Astrocyte (in vitro differentiated cells and primary cell): ENCODE results near the gene GAB2. TPM values are rescaled to one million over a fixed set of nuclear protein-coding genes. Genes with fewer than 3 reads are reported as not detected.

Source experiments
- DNase-seq: peaks from one replicate; pipeline ENCODE4 v3.0.0-alpha.2; 2010; ENCODE audit warnings: low read depth
- FAIRE-seq: peaks from 2 replicates; lab custom pipeline; 2011; peaks lifted over from hg19 to GRCh38; lab: Jason Lieb, UNC
- H2AFZ ChIP-seq: 2 replicates; pipeline ENCODE4 v1.6.0; 2012; ENCODE audit warnings: low read depth, low read length, inconsistent platforms
- H3K27ac ChIP-seq: 2 replicates; pipeline ENCODE4 v1.5.1; 2011; ENCODE audit warnings: low read depth, low read length, inconsistent platforms
- H3K27me3 ChIP-seq: 2 replicates; pipeline ENCODE4 v1.6.0; 2011; ENCODE audit warnings: low read length, inconsistent platforms; ENCODE audit not compliant: insufficient read depth
- H3K36me3 ChIP-seq: 2 replicates; pipeline ENCODE4 v1.5.1; 2011; ENCODE audit warnings: low read length, inconsistent platforms; ENCODE audit not compliant: insufficient read depth
- H3K4me1 ChIP-seq: 2 replicates; pipeline ENCODE4 v1.5.1; 2011; ENCODE audit warnings: low read length, inconsistent platforms; ENCODE audit not compliant: insufficient read depth
- H3K4me2 ChIP-seq: 2 replicates; pipeline ENCODE4 v1.6.0; 2012; ENCODE audit warnings: low read length, inconsistent platforms
- H3K4me3 ChIP-seq: 2 replicates; pipeline ENCODE4 v1.5.1; 2011; ENCODE audit warnings: low read depth, mild to moderate bottlenecking, low read length, inconsistent platforms; ENCODE audit not compliant: insufficient read depth
- H3K79me2 ChIP-seq: 2 replicates; pipeline ENCODE4 v1.6.0; 2012; ENCODE audit warnings: mild to moderate bottlenecking, low read length, inconsistent platforms; ENCODE audit not compliant: insufficient read depth
- H3K9ac ChIP-seq: 2 replicates; pipeline ENCODE4 v1.6.0; 2012; ENCODE audit warnings: mild to moderate bottlenecking, low read length, inconsistent platforms
- H3K9me3 ChIP-seq: 2 replicates; pipeline ENCODE4 v1.5.1; 2012; ENCODE audit warnings: low read depth, mild to moderate bottlenecking, low read length, inconsistent platforms; ENCODE audit not compliant: insufficient read depth
- H4K20me1 ChIP-seq: 2 replicates; pipeline ENCODE4 v1.6.0; 2012; ENCODE audit warnings: low read length, inconsistent platforms; ENCODE audit not compliant: insufficient read depth
- H3K27ac Mint-ChIP-seq: one replicate; pipeline ENCODE4 v1.8.0; 2021; ENCODE audit warnings: mild to moderate bottlenecking, mixed read lengths; ENCODE audit not compliant: unreplicated experiment
- H3K27me3 Mint-ChIP-seq: one replicate; pipeline ENCODE4 v1.8.0; 2021; ENCODE audit warnings: low read depth, mixed read lengths; ENCODE audit not compliant: unreplicated experiment
- H3K36me3 Mint-ChIP-seq: one replicate; pipeline ENCODE4 v1.8.0; 2021; ENCODE audit warnings: low read depth, mixed read lengths; ENCODE audit not compliant: unreplicated experiment
- H3K4me1 Mint-ChIP-seq: one replicate; pipeline ENCODE4 v1.8.0; 2021; ENCODE audit warnings: low read depth, mixed read lengths; ENCODE audit not compliant: unreplicated experiment
- H3K4me3 Mint-ChIP-seq: one replicate; pipeline ENCODE4 v1.8.0; 2021; ENCODE audit warnings: mild to moderate bottlenecking, moderate library complexity, mixed read lengths; ENCODE audit not compliant: unreplicated experiment
- H3K9me3 Mint-ChIP-seq: one replicate; pipeline ENCODE4 v1.8.0; 2021; ENCODE audit warnings: mild to moderate bottlenecking, mixed read lengths; ENCODE audit not compliant: unreplicated experiment
- EZH2 ChIP-seq: IDR thresholded peaks from 2 replicates; pipeline ENCODE4 v1.6.1; 2012; ENCODE audit warnings: mild to moderate bottlenecking, low read length, inconsistent platforms; ENCODE audit not compliant: insufficient read depth
- total RNA-seq: library from RNA; stranded (reverse); gene quantifications from 2 replicates; pipeline ENCODE4 v1.2.1, GENCODE V29; 2021
- TF ChIP-seq, protein P1 (sequence below): IDR thresholded peaks from 2 replicates; pipeline ENCODE4 v1.5.1; 2011; ENCODE audit warnings: low read depth, mild to moderate bottlenecking, inconsistent platforms, low read length, moderate library complexity; ENCODE audit not compliant: insufficient read depth

GAB2 gene
- total RNA-seq, 1 donor from 2014 or later = 18.2 TPM

DNA sequence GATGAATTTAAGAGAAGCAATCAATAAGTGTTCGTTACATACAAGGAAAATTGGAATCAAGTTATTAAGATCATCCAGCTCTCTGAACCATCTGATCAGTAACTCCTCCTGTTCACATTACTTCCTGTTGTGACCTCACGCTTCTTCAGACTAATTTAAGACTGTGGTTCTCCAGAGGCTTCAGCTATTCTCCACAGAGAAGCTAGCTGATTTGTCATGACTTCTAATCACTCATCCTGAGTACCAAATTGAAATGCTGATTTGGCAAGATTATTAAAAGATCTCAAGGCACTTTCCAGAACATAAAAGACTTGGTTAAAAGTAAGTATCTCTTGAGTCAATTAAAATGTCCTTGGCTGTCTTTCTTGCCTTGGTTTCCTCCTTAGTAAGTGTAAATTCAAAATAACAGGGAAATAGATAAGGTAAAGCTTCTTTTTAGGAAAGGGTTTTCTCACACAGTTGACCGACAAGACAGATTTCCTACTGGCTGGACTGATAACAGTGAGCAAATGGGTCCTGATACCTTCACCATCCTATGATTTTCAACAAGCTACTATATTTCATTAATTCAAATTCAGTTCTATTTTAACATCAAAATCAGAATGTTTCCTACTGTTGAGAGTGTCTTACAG, 38.5 kb downstream of the GAB2 start:
- H3K4me3 ChIP-seq = no peak overlapping the region
- peaks cover 4% of the 10 kb centered on the region for H3K9me3 ChIP-seq
- H3K27ac ChIP-seq = no peak overlapping the region
- H3K27me3 ChIP-seq = no peaks in the 10 kb centered on the region
- no peak overlapping the region for H3K27ac Mint-ChIP-seq
- no peaks in the 10 kb centered on the region for H3K79me2 ChIP-seq
- peaks cover 4% of the 10 kb centered on the region for H3K36me3 Mint-ChIP-seq
- peaks cover 17% of the 10 kb centered on the region for H3K4me1 Mint-ChIP-seq
- H2AFZ ChIP-seq = no peak overlapping the region
- peaks cover 10% of the 10 kb centered on the region for H3K9me3 Mint-ChIP-seq
- FAIRE-seq = peak; percentile 23
- no peaks in the 10 kb centered on the region for H3K36me3 ChIP-seq
- H3K9ac ChIP-seq = no peak overlapping the region
- H3K4me2 ChIP-seq = no peak overlapping the region
- DNase-seq = no peak
- TF ChIP-seq EZH2 = no peak
- TF ChIP-seq, protein P1, sequence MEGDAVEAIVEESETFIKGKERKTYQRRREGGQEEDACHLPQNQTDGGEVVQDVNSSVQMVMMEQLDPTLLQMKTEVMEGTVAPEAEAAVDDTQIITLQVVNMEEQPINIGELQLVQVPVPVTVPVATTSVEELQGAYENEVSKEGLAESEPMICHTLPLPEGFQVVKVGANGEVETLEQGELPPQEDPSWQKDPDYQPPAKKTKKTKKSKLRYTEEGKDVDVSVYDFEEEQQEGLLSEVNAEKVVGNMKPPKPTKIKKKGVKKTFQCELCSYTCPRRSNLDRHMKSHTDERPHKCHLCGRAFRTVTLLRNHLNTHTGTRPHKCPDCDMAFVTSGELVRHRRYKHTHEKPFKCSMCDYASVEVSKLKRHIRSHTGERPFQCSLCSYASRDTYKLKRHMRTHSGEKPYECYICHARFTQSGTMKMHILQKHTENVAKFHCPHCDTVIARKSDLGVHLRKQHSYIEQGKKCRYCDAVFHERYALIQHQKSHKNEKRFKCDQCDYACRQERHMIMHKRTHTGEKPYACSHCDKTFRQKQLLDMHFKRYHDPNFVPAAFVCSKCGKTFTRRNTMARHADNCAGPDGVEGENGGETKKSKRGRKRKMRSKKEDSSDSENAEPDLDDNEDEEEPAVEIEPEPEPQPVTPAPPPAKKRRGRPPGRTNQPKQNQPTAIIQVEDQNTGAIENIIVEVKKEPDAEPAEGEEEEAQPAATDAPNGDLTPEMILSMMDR = no peak
- no peaks in the 10 kb centered on the region for H3K4me1 ChIP-seq
- no peaks in the 10 kb centered on the region for H4K20me1 ChIP-seq
- H3K27me3 Mint-ChIP-seq = no peaks in the 10 kb centered on the region
- H3K4me3 Mint-ChIP-seq = no peak overlapping the region

DNA sequence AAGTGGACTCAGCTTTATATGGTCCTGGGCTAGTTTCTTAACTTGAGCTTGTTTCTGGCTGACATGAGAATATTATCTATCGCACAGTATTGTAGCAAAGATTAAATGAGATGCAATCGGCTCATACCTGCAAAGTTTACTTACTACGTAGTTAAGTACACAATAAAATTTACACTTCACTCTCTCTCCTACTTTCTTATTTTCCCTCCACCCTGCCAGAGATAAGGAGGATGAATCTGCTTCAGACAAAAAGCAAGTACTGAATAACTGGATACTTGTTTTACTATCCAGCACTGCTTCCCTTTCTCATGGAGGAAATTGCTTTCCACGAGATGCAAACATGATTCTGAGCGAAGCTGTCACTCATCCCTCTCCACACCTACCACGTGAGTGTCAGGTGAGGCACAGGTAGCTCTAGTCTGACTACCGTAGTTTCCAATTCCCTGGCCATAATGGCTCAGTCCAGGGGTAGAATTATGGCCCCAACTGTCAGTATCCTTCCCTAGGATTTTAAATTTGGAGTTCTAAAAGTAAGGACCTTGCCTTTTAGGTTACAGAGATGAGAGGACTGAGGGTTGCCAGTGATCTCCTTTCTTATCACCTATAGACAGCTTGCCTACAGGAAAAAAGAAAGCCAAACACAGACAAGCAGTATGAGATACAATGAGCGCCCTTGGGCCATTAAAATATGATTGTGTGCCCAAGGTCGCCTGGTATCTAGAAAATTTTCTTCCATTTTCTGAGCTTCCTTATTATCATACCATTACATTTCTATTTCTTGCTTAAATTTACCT, 39.8 kb downstream of the GAB2 start:
- H3K4me3 ChIP-seq = no peak overlapping the region
- H3K27ac ChIP-seq = no peak overlapping the region
- Mint-ChIP-seq H3K27ac (no peak overlapping the region), H3K9me3 (peaks cover 4% of the 10 kb centered on the region), H3K27me3 (no peaks in the 10 kb centered on the region), H3K4me3 (no peak overlapping the region), H3K4me1 (peaks cover 17% of the 10 kb centered on the region), H3K36me3 (no peaks in the 10 kb centered on the region)
- no peak overlapping the region for H3K4me2 ChIP-seq
- no peaks in the 10 kb centered on the region for H3K4me1 ChIP-seq
- H3K36me3 ChIP-seq = no peaks in the 10 kb centered on the region
- H2AFZ ChIP-seq = no peak overlapping the region
- DNase-seq = no peak
- FAIRE-seq = no peak
- no peaks in the 10 kb centered on the region for H3K79me2 ChIP-seq
- H4K20me1 ChIP-seq = no peaks in the 10 kb centered on the region
- peaks cover 3% of the 10 kb centered on the region for H3K9me3 ChIP-seq
- no peak for TF ChIP-seq EZH2
- TF ChIP-seq, protein P1 = no peak
- H3K27me3 ChIP-seq = no peaks in the 10 kb centered on the region
- H3K9ac ChIP-seq = no peak overlapping the region

DNA sequence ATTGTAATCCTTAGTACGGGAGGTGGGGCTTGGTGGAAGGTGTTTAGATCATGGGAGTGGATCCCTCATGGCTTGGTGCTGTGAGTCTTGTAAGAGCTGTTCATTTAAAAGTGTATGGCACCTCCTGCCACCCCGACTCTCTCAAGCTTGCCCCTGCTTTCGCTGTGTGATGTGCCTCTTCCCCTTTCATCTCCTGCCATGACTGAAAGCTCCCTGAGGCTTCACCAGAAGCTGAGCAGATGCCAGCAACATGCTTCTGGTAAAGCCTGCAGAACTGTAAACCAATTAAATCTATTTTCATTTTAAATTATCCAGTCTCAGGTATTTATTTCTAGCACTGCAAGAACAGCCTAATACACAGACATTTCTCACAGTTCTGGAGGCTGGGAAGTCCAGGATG, 40.8 kb downstream of the GAB2 start:
- H3K9ac ChIP-seq = no peak overlapping the region
- H3K4me1 ChIP-seq = no peaks in the 10 kb centered on the region
- TF ChIP-seq, protein P1 = no peak
- no peak for TF ChIP-seq EZH2
- no peak overlapping the region for H3K4me3 ChIP-seq
- Mint-ChIP-seq H3K9me3 (peaks cover 4% of the 10 kb centered on the region), H3K27me3 (no peaks in the 10 kb centered on the region), H3K27ac (no peak overlapping the region), H3K4me3 (no peak overlapping the region), H3K36me3 (no peaks in the 10 kb centered on the region), H3K4me1 (peaks cover 19% of the 10 kb centered on the region)
- H2AFZ ChIP-seq = no peak overlapping the region
- no peaks in the 10 kb centered on the region for H4K20me1 ChIP-seq
- FAIRE-seq (no peak), DNase-seq (no peak)
- no peaks in the 10 kb centered on the region for H3K27me3 ChIP-seq
- no peak overlapping the region for H3K27ac ChIP-seq
- H3K4me2 ChIP-seq = no peak overlapping the region
- H3K9me3 ChIP-seq = peaks cover 3% of the 10 kb centered on the region
- peaks cover 3% of the 10 kb centered on the region for H3K79me2 ChIP-seq
- H3K36me3 ChIP-seq = no peaks in the 10 kb centered on the region
